HTERT RPE-1 (cell line): ENCODE results near the gene TAF4.

Experiments used
- in situ Hi-C: fragments of 300-500 bp; cut with MboI; formaldehyde crosslinking; loops from 4 replicates; pipeline ENCODE4 v1.14.3; 2020; ENCODE audit warnings: low sequenced_read_pairs

Gene TAF4

GRCh38 chr20:61936701-61937131, 129.0 kb downstream of the TAF4 start:
- in situ Hi-C loops: no loop called here

GRCh38 chr20:61935926-61936700, 129.6 kb downstream of the TAF4 start:
- in situ Hi-C loops: no loop called here

DNA sequence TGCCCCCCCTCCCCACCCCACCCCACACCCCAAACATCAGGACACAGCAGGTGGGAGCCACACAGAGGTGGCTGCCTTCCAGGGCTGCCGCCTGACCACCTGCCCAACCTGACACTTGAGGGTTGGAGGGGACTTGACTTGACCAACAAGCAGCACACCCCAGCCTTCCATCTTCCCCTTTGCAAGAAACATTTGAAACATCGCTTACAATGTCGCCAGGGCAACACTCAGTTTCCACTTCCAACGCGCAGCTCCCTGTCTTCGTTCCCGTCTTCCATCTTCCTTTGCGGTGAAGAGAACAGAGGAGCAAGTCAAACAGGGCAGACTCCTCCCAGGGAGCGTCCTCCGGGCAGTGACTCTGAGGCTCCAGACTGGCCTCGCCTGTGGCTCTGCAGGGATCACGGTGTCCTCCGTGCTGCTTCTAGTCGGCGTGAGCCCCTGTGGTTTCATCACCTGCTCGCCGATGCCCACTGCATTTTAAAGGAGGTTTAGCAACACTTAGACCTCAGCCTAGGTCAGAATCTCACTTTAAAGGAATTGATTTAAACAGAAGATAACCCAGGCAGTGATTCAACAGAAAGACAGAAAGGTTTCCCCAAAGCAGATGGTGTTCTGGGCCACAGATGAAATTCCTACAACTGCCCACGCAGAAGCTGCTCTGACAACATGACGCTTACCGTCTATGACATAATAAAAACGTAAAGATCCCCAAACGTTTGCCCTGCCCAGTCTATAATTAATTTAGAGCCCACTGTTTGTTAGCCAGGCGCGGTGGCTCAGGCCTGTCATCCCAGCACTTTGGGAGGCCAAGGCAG, 130.8 kb downstream of the TAF4 start:
- in situ Hi-C loops: no loop called here

DNA sequence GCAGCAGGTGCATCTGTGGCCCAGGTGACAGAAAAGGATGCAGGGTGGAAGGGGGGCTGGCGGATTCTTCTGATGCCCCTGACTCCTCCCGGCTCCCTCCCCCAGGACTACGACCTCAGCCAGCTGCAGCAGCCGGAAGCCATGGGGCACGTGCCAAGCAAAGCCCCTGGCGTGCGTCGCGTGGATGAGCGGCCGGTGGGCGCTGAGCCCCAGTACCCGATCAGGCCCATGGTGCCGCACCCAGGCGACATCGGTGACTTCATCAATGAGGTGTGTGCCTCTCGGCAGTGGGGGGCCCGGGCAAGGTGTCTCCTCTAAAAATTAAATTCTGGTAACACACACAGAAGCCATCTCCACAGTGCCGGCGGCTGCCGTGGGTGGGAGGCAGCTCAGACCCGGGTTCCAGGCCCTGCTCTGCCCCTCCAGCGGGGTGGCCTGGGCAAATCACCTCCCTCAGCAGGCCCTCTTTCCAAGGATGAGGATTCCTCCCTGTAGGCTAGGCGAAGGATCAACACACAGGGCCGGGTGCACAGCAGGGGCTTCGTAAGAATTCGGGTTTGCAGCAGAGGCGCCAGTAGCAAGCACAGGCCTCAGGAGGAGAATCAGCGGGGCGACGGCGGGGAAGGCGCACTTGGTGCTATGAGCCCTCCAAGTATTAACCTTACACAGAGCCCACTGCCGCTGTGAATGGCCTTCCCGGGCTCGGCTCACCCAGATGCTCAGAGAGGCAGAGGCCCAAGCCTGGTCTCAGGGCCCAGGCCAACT, 131.5 kb downstream of the TAF4 start:
- in situ Hi-C loops: no loop called here

GRCh38 chr20:61933481-61933950, 132.2 kb downstream of the TAF4 start:
- in situ Hi-C loops: no loop called here

- in situ Hi-C loops: no loop called here
Measured at GRCh38 chr20:61932711-61933480, 132.8 kb downstream of the TAF4 start.

GRCh38 chr20:61932199-61932592, 133.5 kb downstream of the TAF4 start:
- in situ Hi-C loops: no loop called here

DNA sequence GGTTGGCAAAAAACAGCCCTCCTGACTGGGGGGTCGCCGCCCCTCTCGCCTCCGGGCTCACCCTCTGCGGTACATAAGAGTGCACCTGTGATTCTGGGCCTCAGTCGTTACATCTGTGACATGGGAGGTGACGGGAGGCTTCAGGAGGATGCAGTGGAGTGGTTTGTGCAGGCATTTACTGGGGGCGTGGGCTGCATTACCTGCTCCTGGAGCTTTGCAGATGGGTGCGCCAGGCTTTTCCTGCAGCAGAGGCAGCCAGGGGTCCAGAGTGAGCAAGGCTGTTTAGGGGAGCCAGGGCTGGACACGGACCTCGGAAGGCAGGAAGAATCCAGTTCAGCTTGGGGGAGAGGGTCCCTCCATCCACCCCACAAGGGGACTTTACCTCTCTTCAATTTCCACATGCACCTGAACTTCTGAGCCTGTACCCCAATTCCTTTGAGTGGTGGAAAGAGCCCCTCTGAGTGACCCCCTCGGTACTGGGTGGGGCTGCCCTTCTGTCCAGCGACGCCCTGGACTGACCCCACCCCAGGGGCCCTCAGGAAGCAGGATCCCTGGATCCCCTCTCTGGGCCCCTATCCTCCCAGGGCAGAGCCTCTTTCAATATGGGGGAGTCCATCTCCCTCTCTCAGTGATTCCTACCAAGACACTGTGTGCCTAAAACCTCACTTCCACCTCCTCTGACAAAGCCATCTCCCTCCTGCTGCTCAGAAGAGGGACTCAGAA, 134.0 kb downstream of the TAF4 start:
- in situ Hi-C loops: no loop called here

DNA sequence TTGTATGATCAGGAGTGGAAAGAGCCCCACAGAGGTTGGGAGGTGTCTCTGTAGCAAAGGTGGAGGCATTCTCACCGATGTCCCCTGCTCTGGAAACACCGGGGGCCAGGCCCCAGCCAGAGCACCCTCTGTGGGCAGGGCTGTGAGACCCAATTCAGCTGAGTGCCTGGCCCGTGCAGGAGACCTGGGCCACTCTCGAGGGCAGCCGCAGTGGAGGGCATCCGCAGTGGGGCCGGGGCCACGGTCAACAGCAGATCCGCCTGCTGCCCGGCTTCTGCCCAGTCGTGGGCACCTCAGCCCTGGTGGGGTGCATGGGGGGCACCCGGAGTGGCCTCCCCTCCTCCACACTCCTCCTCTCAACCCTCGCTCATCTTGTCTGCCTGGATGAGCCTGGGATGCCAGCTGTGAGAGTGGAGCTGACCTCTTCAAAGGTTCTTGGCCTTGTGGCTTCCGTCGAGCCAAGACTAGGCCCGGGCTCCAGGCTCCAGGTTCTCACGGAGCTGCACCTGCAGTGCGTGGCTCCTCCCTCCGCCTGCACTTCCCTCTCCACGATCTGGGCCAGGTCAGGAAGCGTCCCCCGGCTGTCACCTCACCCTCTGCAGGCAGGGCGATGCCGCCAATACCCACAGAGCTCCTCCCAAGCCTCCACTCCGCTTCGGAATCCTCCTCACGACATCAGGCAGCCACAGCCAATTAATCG, 134.8 kb downstream of the TAF4 start:
- in situ Hi-C loops: no loop called here

DNA sequence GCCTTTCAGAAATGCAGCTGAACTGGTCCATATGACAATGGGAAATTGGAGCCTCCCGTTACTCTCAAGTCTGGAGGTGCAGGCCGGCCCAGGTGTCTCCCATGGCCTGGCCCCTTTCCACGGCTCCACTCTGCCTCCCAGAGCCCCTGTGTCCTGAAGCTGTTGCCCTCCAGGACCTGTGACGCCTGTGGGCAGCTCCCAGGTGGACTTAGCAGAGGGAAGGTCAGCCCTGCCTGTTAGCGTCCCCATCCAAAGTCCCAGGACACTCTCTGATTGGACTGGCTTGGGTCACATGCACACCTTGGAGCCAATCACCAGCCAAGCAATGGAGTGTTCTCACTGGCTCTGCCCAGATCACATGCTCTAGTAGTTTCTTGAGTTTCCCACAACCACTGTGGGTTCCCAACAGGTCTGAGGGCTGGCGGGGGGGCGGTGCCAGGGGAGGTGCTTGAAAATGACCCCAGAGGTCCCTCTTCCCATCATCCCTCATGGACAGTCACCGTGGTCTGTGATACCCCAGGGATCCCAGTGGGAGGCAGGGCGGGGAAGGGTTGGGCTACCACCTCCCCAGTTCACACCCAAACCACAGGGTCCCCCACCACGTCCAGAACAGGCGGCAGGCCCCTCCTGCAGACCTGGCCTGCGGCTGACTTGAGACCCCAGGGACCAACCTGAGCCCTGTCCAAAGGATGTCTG, 135.6 kb downstream of the TAF4 start:
- in situ Hi-C loops: no loop called here

DNA sequence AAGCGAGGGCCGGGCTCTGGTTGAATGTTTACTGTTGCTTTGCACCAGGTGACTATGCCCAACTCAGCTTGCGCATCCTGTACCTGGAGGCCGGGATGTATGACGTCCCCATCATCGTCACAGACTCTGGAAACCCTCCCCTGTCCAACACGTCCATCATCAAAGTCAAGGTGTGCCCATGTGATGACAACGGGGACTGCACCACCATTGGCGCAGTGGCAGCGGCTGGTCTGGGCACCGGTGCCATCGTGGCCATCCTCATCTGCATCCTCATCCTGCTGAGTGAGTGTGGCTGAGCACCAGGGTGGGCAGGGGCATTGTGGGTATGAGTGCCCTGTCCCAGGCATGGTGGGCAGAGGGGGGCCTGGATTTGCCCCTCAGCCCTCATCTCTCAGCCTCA, 136.1 kb downstream of the TAF4 start:
- in situ Hi-C loops: no loop called here

DNA sequence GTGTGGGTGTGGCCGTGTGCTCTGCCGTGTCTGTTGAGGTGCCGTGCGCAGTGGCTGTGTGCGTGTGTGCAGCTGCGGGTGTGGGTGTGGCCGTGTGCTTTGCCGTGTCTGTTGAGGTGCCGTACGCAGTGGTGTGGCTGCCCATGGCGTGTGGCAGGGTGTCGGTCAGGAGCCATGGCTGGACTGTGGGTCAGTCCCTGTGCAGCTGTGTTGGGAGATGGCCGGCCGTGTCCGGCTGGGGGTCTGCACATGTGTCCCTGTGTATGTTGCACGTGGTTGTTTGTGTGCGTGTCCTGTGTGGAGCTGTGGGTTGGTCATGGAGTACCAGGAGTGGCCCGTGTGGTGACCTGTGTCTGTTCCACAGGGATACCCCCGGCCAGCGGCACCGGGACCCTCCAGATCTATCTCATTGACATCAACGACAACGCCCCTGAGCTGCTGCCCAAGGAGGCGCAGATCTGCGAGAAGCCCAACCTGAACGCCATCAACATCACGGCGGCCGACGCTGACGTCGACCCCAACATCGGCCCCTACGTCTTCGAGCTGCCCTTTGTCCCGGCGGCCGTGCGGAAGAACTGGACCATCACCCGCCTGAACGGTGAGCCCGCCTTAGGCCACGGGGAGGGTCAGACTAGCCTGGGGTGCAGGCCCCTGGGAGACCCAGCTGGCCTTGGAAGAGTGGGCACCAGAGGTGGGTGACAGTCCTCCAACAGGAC, 137.7 kb downstream of the TAF4 start:
- in situ Hi-C loops: no loop called here

GRCh38 chr20:61927193-61927825, 138.4 kb downstream of the TAF4 start:
- in situ Hi-C loops: no loop called here

- in situ Hi-C loops: no loop called here
Measured at GRCh38 chr20:61926796-61927192, 138.9 kb downstream of the TAF4 start.

DNA sequence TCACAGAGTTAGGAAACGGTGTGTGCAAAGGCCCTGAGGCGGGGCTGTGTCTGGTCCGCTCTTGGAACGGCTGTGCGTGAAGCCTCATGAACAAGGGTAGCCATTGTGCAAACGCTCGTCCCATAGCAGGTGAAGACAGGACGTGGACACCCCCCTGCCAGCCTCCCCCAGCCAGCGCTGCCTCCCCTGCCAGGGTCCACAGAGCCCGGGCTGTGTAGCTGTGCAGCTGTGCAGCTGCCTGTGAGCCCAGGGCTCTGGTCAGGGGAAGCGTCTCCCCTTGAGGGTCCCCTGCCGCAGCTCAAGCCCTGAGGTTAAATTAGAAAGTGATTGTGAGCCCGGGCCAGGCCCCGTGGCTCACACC, 139.4 kb downstream of the TAF4 start:
- in situ Hi-C loops: no loop called here

GRCh38 chr20:61925555-61926252, 140.0 kb downstream of the TAF4 start:
- in situ Hi-C loops: no loop called here
